PFSK-1 (cell line): Measurements from ENCODE around the gene NACC1.

ENCODE experiments used
- POLR2AphosphoS5 ChIP-seq: IDR thresholded peaks from 2 replicates; pipeline ENCODE4 v1.6.1; 2012; ENCODE audit warnings: low read depth, mild to moderate bottlenecking, control low read depth, low read length, moderate library complexity
- TF ChIP-seq, protein P1 (sequence below), 2 experiments: IDR thresholded peaks; 2 replicates each; pipeline versions ENCODE4 v1.6.1 to v1.8.0; 2011 to 2012; ENCODE audit warnings: low read depth in 2 of 2, low read length in 2 of 2, control low read depth in 1 of 2, inconsistent platforms in 1 of 2, mild to moderate bottlenecking in 1 of 2, moderate library complexity in 1 of 2; ENCODE audit not compliant: insufficient read depth in 1 of 2

DNA sequence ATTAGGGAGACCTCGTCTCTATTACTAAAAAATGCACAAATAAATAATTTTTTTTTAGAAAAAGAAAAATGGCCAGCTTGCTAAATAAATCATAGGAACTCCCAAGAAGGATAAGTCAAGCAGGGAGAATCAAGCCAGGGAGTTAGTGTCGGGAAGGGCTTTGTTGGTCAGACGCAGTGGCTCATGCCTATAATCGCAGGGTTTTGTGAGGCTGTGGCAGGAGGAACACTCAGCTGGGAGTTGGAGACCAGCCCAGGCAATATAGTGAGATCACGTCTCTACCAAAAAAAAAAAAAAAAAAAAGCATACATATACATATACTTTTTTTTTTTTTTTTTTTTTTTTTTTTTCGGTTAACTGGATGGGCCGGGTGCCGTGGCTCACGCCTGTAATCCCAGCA is 9.0 kb downstream of the NACC1 start:
- TF ChIP-seq, protein P1, sequence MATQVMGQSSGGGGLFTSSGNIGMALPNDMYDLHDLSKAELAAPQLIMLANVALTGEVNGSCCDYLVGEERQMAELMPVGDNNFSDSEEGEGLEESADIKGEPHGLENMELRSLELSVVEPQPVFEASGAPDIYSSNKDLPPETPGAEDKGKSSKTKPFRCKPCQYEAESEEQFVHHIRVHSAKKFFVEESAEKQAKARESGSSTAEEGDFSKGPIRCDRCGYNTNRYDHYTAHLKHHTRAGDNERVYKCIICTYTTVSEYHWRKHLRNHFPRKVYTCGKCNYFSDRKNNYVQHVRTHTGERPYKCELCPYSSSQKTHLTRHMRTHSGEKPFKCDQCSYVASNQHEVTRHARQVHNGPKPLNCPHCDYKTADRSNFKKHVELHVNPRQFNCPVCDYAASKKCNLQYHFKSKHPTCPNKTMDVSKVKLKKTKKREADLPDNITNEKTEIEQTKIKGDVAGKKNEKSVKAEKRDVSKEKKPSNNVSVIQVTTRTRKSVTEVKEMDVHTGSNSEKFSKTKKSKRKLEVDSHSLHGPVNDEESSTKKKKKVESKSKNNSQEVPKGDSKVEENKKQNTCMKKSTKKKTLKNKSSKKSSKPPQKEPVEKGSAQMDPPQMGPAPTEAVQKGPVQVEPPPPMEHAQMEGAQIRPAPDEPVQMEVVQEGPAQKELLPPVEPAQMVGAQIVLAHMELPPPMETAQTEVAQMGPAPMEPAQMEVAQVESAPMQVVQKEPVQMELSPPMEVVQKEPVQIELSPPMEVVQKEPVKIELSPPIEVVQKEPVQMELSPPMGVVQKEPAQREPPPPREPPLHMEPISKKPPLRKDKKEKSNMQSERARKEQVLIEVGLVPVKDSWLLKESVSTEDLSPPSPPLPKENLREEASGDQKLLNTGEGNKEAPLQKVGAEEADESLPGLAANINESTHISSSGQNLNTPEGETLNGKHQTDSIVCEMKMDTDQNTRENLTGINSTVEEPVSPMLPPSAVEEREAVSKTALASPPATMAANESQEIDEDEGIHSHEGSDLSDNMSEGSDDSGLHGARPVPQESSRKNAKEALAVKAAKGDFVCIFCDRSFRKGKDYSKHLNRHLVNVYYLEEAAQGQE (IDR thresholded peaks at IDR 0.05; ENCODE audit: insufficient read depth in 1 of 2, low read depth in 2 of 2, low read length in 2 of 2), result no peak
- no peak for TF ChIP-seq POLR2AphosphoS5
